Heart right ventricle (tissue), 16 donors: ENCODE results near the gene ASCL5. TPM values are rescaled to one million over a fixed set of nuclear protein-coding genes. Genes with fewer than 3 reads are reported as not detected.

Source experiments
- ATAC-seq, 8 donors: fragments of 200-7000 bp; cut with Tn5 transposase; one replicate each; pipeline ENCODE4 v1.9.1; 2020; ENCODE audit warnings: mild to moderate bottlenecking in 8 of 8, moderate library complexity in 8 of 8, moderate number of reproducible peaks in 1 of 8
- DNase-seq, 2 donors: peaks; one replicate each; pipeline ENCODE4 v3.0.0-alpha.2; 2020
- H3K27ac ChIP-seq, 10 donors: fragments of 200-600 bp; sonication (generic) in 2 of 10; one replicate each; pipeline versions ENCODE4 v1.5.0 to v1.8.0; 2020 to 2022; ENCODE audit warnings: mild to moderate bottlenecking in 3 of 10
- H3K27me3 ChIP-seq, 7 donors: fragments of 200-600 bp; one replicate each; pipeline ENCODE4 v1.8.0; 2021 to 2022; ENCODE audit warnings: mild to moderate bottlenecking in 2 of 7
- H3K36me3 ChIP-seq, 9 donors: fragments of 200-600 bp; sonication (generic) in 1 of 9; one replicate each; pipeline versions ENCODE4 v1.5.0 to v1.8.0; 2020 to 2022; ENCODE audit warnings: mild to moderate bottlenecking in 2 of 9
- H3K4me1 ChIP-seq, 9 donors: fragments of 200-600 bp; sonication (generic) in 1 of 9; one replicate each; pipeline versions ENCODE4 v1.5.0 to v1.8.0; 2020 to 2022; ENCODE audit warnings: mild to moderate bottlenecking in 4 of 9
- H3K4me3 ChIP-seq, 10 donors: fragments of 200-600 bp; sonication (generic) in 2 of 10; one replicate each; pipeline versions ENCODE4 v1.5.0 to v1.8.0; 2020 to 2022; ENCODE audit warnings: mild to moderate bottlenecking in 7 of 10, moderate library complexity in 2 of 10
- H3K9me3 ChIP-seq, 11 donors: fragments of 200-600 bp in 10 of 11; sonication (generic) in 2 of 11; one replicate each; pipeline versions ENCODE4 v1.5.0 to v1.8.0; 2013 to 2022; ENCODE audit warnings: mild to moderate bottlenecking in 2 of 11, control low read depth in 1 of 11, moderate library complexity in 1 of 11
- CTCF ChIP-seq, 9 donors: fragments of 200-600 bp; sonication (generic) in 2 of 9; IDR thresholded peaks; one replicate each; pipeline versions ENCODE4 v1.5.0 to v1.8.0; 2021 to 2022; ENCODE audit warnings: antibody characterized with exemption in 9 of 9, mild to moderate bottlenecking in 5 of 9, moderate library complexity in 1 of 9
- WGBS, 2 donors: extraction: QIAGEN DNeasy Blood & Tissue Kit; methylation state at CpG; one replicate each; pipeline ENCODE4 v1.1.7; 2013; ENCODE audit warnings: inconsistent platforms in 1 of 2; 5-methylcytosine and 5-hydroxymethylcytosine counted together
- intact Hi-C, 10 donors: fragments of 100-400 bp; cut with DNase I; formaldehyde crosslinking; loops; one replicate each; pipeline versions ENCODE4 v1.11.1 to v1.14.2; 2022
- polyA plus RNA-seq, 2 donors: library from polyadenylated mRNA; stranded (reverse); fragments of 200-250 nt; gene quantifications; one replicate each; pipeline ENCODE4 v1.2.3, GENCODE V29; 2013
- total RNA-seq, 10 donors: library from RNA; stranded (reverse); fragmentation: NEBNext Ultra II Directional in 3 of 10; extraction: Animal tissue kit (Norgen Biotek cat#: 25700) in 3 of 10; gene quantifications; one replicate each; pipeline versions ENCODE4 v1.2.1 to v1.2.4, GENCODE V29; 2021 to 2023
- donor health status: Arrhythmogenic right ventricular cardiomyopathy.
- donor health status: ischemic (EF 13 %, LVEDD 7.1; RV severe dilation, severe dysfunction).
- donor health status: healthy with polysubstance abuse.
- donor health status: DM: no; HTN: yes; CAD: no.
- donor health status: DM: no; HTN: no; CAD: no.
- donor health status: ischemic (EF 25% LVEDD 6.9; RV normal size, moderate dysfunction).
- donor health status: ischemic (EF 25% LVEDD 5.7; RV mildly dilated, moderate dysfunction).
- donor health status: healthy.
- donor health status: DM: yes; HTN: yes; CAD: no.
- donor health status: Ischemic cardiomyopathy.
- donor health status: ischemic (EF 35%, LVEDD 5.7; RV mildly dilated, moderate dysfunction).
- donor health status: nonischemic (EF 11% LVEDD 7.7; RV severe dilation, severe dysfunction).
- donor health status: DM: yes; HTN: yes; CAD: no.
- donor health status: PGD.
- donor health status: ischemic (EF 29% LVEDD 5.4; RV normal size, mild dysfunction).
- donor health status: nonischemic (EF 23%, LVEDD 6.1; RV moderate dilation, normal function).

ASCL5 gene
- total and polyA plus RNA-seq, 12 donors: not detected

GRCh38 chr1:201066986-201067385 is 60.0 kb downstream of the ASCL5 start:
- no peak for DNase-seq
- H3K27ac ChIP-seq: no peak overlapping the region
- no peak for ATAC-seq
- H3K4me3 ChIP-seq: no peak overlapping the region
- no peaks in the 10 kb centered on the region for H3K36me3 ChIP-seq
- TF ChIP-seq CTCF (IDR thresholded peaks at IDR 0.05): no peak
- WGBS, 2 donors: 78 to 83% methylated on average over 4 of the region's 4 CpGs
- no peaks in the 10 kb centered on the region for H3K4me1 ChIP-seq
- no peaks in the 10 kb centered on the region for H3K9me3 ChIP-seq
- peaks cover 0 to 17% (median 0%) of the 10 kb centered on the region in 7 donors for H3K27me3 ChIP-seq
- intact Hi-C loops: no loop called here

- no peak for ATAC-seq
- intact Hi-C loops: no loop called here
- H3K4me1 ChIP-seq: peaks cover 0 to 7% (median 0%) of the 10 kb centered on the region in 9 donors
- H3K27ac ChIP-seq: no peak overlapping the region
- no peak for TF ChIP-seq CTCF (IDR thresholded peaks at IDR 0.05)
- no peaks in the 10 kb centered on the region for H3K9me3 ChIP-seq
- no peaks in the 10 kb centered on the region for H3K36me3 ChIP-seq
- WGBS, 2 donors: 83 to 94% methylated on average over 10 of the region's 10 CpGs
- no peak overlapping the region for H3K4me3 ChIP-seq
- H3K27me3 ChIP-seq: peaks cover 0 to 17% (median 0%) of the 10 kb centered on the region in 7 donors
- no peak for DNase-seq
These were observed 61.3 kb downstream of the ASCL5 start for GRCh38 chr1:201065686-201066085.

- WGBS, 2 donors: 72 to 79% methylated on average over 8 of the region's 8 CpGs
- ATAC-seq (no peak), DNase-seq (no peak)
- Histone ChIP-seq H3K27ac (no peak overlapping the region), H3K4me1 (peaks cover 0 to 15% (median 0%) of the 10 kb centered on the region in 9 donors), H3K9me3 (no peaks in the 10 kb centered on the region), H3K4me3 (no peak overlapping the region), H3K27me3 (peaks cover 0 to 17% (median 0%) of the 10 kb centered on the region in 7 donors), H3K36me3 (no peaks in the 10 kb centered on the region)
- TF ChIP-seq CTCF (IDR thresholded peaks at IDR 0.05): no peak
- intact Hi-C loops: no loop called here
These were observed 62.2 kb downstream of the ASCL5 start for GRCh38 chr1:201064806-201065205.

Other genes with a start within 250 kb of the ASCL5 start
- gene INAVA, start 232.3 kb downstream of the ASCL5 start, total RNA-seq: under 1 TPM in 3 of 10 donors, not detected in 7; 0.08 to 0.21 (median 0.11) TPM
- under 1 TPM; 0.01 to 0.29 TPM for gene INAVA, start 232.3 kb downstream of the ASCL5 start, polyA plus RNA-seq
- gene KIF21B, start 103.5 kb downstream of the ASCL5 start, total RNA-seq: 1 to 10 TPM in 1 of 10 donors, under 1 TPM in 9; 0.32 to 2.6 (median 0.41) TPM
- gene KIF21B, start 103.5 kb downstream of the ASCL5 start, polyA plus RNA-seq: under 1 TPM; 0.10 to 0.44 TPM
- under 1 TPM in 4 of 10 donors, not detected in 6; 0.04 to 0.09 (median 0.07) TPM for gene CACNA1S, start 14.8 kb downstream of the ASCL5 start, total RNA-seq
- gene CACNA1S, start 14.8 kb downstream of the ASCL5 start, polyA plus RNA-seq: under 1 TPM in 1 of 2 donors, not detected in 1; under 0.01 TPM
- 10 to 100 TPM; 19.6 to 37.0 (median 25.4) TPM for gene TMEM9, start 27.3 kb upstream of the ASCL5 start, total RNA-seq
- 10 to 100 TPM; 19.7 to 49.6 TPM for gene TMEM9, start 27.3 kb upstream of the ASCL5 start, polyA plus RNA-seq
- gene IGFN1, start 63.6 kb upstream of the ASCL5 start, total RNA-seq: under 1 TPM in 4 of 10 donors, not detected in 6; 0.02 to 0.07 (median 0.03) TPM
- under 1 TPM in 1 of 2 donors, not detected in 1; 0.01 TPM for gene IGFN1, start 63.6 kb upstream of the ASCL5 start, polyA plus RNA-seq
- gene PKP1, start 156.3 kb upstream of the ASCL5 start, total RNA-seq: 1 to 10 TPM in 1 of 10 donors, under 1 TPM in 9; 0.05 to 1.2 (median 0.22) TPM
- gene PKP1, start 156.3 kb upstream of the ASCL5 start, polyA plus RNA-seq: under 1 TPM; 0.37 to 0.39 TPM